BE2C (cell line): ENCODE data around the gene TMEM132E.

Source experiments
- DNase-seq: peaks from one replicate; pipeline ENCODE4 v3.0.0-alpha.2; 2020
- H3K27me3 ChIP-seq: fragments of 250-450 bp; sonication (Bioruptor Pico); 2 replicates; pipeline ENCODE4 v1.5.1; 2020; ENCODE audit warnings: mild to moderate bottlenecking
- H3K36me3 ChIP-seq: fragments of 250-450 bp; sonication (Bioruptor Pico); 2 replicates; pipeline ENCODE4 v1.5.1; 2020; ENCODE audit warnings: mild to moderate bottlenecking
- H3K4me1 ChIP-seq: fragments of 250-450 bp; sonication (Bioruptor Pico); 2 replicates; pipeline ENCODE4 v1.5.1; 2020
- H3K4me3 ChIP-seq: 2 replicates; pipeline ENCODE4 v1.5.1; 2011; ENCODE audit warnings: low read depth, low read length
- H3K9me3 ChIP-seq: fragments of 250-450 bp; sonication (Bioruptor Pico); 2 replicates; pipeline ENCODE4 v1.5.1; 2020
- CTCF ChIP-seq: IDR thresholded peaks from 2 replicates; pipeline ENCODE4 v1.5.1; 2012; ENCODE audit warnings: mild to moderate bottlenecking, low read depth, low read length

Gene TMEM132E

DNA sequence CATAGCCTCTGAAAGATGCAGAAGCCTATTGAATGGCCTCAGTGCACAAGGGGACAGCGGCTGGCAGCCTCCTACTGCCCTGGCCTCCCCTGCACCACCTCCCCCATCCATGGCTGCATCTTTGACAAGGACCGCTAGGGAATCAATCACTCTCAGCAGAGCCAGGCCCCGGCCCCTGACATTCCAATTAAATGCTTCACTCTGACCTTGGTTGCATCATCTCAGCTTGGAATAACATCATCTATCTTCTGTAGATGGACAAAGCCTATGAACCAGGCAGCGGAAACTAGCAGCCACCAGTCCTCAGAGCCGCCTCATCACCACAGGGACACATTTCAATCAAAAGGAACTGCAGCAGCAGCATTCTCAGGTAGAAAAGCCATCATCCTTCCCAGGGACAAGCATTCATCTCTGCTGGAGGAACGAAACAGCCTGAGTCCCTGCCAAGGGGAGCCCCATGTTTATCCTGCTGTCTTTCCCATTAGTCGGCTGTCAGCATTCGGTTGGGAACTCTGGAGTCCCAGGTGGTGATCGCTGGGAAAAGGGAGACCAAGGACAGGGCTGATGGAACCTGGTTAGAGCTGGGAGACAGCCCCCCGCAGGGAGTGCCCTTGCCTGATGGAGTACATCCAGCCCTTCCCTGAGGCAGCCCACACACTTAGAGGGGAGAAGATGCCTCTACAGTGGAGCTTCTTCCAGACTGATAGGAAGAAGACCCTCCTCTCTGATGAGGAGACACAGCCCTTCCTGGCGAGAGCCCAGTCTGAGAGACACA is 11.5 kb upstream of the TMEM132E start:
- no peaks in the 10 kb centered on the region for H3K9me3 ChIP-seq
- no peak for DNase-seq
- no peak for TF ChIP-seq CTCF
- H3K36me3 ChIP-seq, result no peaks in the 10 kb centered on the region
- no peaks in the 10 kb centered on the region for H3K27me3 ChIP-seq
- H3K4me1 ChIP-seq, result peaks cover 9% of the 10 kb centered on the region
- no peak overlapping the region for H3K4me3 ChIP-seq

GRCh38 chr17:34568953-34569352 is 10.4 kb upstream of the TMEM132E start:
- Histone ChIP-seq H3K4me1 (peaks cover 9% of the 10 kb centered on the region), H3K36me3 (no peaks in the 10 kb centered on the region), H3K27me3 (no peaks in the 10 kb centered on the region), H3K9me3 (no peaks in the 10 kb centered on the region), H3K4me3 (no peak overlapping the region)
- TF ChIP-seq CTCF, result no peak
- DNase-seq, result no peak

DNA sequence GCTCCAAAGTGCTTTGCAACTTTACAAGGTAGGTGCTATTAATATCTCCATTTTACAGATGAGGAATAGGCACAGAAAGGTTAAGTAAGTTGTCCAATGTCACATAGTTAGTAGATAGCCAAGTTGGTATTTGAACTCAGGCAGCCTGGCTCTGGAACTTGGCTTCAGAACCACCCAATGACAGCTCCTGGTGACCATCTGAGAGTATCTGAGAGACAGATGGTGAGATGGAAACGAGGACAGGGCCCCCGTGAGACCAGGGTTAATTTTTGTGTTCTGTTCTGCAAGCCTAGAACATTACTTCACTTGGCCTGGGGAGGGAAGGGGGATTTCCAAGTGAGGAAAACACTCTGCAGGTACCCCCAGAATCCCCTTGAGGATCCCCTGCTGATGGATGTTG is 9.8 kb upstream of the TMEM132E start:
- H3K4me1 ChIP-seq, result peaks cover 9% of the 10 kb centered on the region
- no peaks in the 10 kb centered on the region for H3K36me3 ChIP-seq
- no peak for TF ChIP-seq CTCF
- H3K27me3 ChIP-seq, result no peaks in the 10 kb centered on the region
- H3K9me3 ChIP-seq, result no peaks in the 10 kb centered on the region
- no peak overlapping the region for H3K4me3 ChIP-seq
- no peak for DNase-seq

DNA sequence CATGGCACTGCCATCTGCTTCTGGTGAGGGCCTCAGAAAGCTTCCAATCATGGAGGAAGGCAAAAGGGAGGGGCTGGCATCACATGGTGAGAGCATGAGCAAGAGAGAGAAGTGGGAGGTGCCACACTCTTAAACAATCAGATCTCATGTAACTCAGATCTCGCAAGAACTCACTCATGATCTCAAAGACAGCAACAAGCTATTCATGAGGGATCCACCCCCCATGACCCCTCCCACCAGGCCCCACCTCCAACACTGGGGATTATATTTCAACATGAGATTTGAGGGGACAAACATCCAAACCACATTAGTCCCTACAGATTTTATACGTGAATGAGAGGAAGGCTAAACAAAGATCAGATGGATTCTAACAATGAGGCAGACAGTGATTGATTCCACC is 8.9 kb upstream of the TMEM132E start:
- no peak for TF ChIP-seq CTCF
- Histone ChIP-seq H3K4me1 (peaks cover 9% of the 10 kb centered on the region), H3K4me3 (no peak overlapping the region), H3K36me3 (no peaks in the 10 kb centered on the region), H3K27me3 (no peaks in the 10 kb centered on the region), H3K9me3 (no peaks in the 10 kb centered on the region)
- no peak for DNase-seq

GRCh38 chr17:34571428-34572130 is 7.8 kb upstream of the TMEM132E start:
- Histone ChIP-seq H3K9me3 (no peaks in the 10 kb centered on the region), H3K27me3 (no peaks in the 10 kb centered on the region), H3K4me1 (peaks cover 9% of the 10 kb centered on the region), H3K36me3 (no peaks in the 10 kb centered on the region), H3K4me3 (no peak overlapping the region)
- peak; percentile 46 for DNase-seq
- no peak for TF ChIP-seq CTCF

DNA sequence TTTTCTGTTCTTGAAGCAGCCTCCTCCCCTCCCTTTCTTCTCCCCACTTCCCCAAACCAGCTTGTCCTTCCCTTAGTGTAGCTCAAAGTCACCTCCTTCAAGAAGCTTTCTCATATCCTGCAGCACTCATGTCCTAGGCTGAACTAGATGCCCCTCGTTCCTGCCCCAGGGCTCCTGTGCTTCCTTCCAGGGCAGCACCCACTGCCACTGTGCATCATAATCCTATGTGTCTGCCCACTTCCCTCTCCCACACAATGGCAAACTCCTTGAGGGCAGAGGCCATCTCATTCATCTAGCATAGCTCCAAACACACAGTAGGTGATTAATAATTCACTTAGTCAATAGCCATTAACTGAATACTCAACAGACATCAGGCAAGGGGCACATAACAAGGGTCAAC is 6.9 kb upstream of the TMEM132E start:
- no peak for DNase-seq
- H3K4me1 ChIP-seq, result peaks cover 9% of the 10 kb centered on the region
- H3K36me3 ChIP-seq, result no peaks in the 10 kb centered on the region
- TF ChIP-seq CTCF, result no peak
- no peaks in the 10 kb centered on the region for H3K9me3 ChIP-seq
- peaks cover 3% of the 10 kb centered on the region; the same call in 1 of the 2 replicates for H3K27me3 ChIP-seq
- H3K4me3 ChIP-seq, result no peak overlapping the region
